ENCODE data around the gene INTS3. TPM values are rescaled to one million over a fixed set of nuclear protein-coding genes. Genes with fewer than 3 reads are reported as not detected.

The INTS3 gene
- total and polyA plus RNA-seq, 9 of the 15 experiments (the other 6 are each of a cell fraction or from before 2014, with no cell fraction given): 6.3 to 24.1 (median 14.3) TPM

DNA sequence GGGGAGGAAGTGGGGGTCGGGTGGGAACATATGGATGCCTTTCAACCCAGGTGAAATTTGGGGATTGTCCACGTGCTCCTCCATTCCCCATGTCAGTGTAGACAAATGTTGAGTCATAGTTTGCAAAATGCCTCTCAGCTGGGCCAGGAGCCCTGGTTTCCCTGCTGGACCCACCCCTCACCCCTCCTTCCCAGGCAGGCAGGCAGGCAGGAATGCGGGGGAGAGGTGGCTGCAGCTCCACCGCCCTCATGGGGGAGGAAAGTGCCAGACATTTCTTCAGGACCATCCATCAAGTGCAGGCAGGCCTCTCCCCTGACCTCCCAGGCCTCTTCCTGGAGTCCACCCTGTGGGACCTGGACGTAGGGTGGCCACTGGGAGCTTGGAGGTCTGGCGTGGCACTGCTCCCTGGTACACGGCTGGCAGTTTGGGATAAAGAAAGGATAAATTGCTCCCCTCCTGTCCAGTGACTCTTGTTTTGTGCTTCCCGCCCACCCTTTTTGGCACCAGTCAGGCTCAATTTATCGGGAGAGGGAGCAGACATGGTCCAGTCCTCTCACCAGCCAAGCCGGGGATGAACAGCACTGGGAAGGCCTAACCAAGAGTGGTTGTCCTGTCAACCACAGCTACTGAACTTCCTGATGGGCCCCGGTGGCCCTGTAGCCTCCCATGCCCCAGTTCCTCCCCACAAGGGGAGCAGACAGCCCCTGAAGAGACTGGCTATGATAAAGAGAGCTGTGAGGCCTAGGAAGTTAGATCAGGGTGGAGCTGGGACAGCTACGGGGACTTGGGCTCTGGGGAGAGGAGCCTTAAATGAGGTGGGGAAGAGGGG is 30.4 kb upstream of the INTS3 start (continued):
- TF ChIP-seq, protein P1, sequence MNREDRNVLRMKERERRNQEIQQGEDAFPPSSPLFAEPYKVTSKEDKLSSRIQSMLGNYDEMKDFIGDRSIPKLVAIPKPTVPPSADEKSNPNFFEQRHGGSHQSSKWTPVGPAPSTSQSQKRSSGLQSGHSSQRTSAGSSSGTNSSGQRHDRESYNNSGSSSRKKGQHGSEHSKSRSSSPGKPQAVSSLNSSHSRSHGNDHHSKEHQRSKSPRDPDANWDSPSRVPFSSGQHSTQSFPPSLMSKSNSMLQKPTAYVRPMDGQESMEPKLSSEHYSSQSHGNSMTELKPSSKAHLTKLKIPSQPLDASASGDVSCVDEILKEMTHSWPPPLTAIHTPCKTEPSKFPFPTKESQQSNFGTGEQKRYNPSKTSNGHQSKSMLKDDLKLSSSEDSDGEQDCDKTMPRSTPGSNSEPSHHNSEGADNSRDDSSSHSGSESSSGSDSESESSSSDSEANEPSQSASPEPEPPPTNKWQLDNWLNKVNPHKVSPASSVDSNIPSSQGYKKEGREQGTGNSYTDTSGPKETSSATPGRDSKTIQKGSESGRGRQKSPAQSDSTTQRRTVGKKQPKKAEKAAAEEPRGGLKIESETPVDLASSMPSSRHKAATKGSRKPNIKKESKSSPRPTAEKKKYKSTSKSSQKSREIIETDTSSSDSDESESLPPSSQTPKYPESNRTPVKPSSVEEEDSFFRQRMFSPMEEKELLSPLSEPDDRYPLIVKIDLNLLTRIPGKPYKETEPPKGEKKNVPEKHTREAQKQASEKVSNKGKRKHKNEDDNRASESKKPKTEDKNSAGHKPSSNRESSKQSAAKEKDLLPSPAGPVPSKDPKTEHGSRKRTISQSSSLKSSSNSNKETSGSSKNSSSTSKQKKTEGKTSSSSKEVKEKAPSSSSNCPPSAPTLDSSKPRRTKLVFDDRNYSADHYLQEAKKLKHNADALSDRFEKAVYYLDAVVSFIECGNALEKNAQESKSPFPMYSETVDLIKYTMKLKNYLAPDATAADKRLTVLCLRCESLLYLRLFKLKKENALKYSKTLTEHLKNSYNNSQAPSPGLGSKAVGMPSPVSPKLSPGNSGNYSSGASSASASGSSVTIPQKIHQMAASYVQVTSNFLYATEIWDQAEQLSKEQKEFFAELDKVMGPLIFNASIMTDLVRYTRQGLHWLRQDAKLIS (CRISPR knock-in tag; IDR thresholded peaks at IDR 0.05): no peak
- TF ChIP-seq ETV6 (IDR thresholded peaks at IDR 0.05; ENCODE audit: borderline replicate concordance in 1 of 2, low read depth in 2 of 2, low read length in 1 of 2) (no peak), ETV6 (CRISPR knock-in tag; IDR thresholded peaks at IDR 0.05; ENCODE audit: borderline replicate concordance) (no peak), JUND (IDR thresholded peaks at IDR 0.05; ENCODE audit: borderline replicate concordance, low read depth, low read length) (peak; percentile 83), JUND (tag; IDR thresholded peaks at IDR 0.05; ENCODE audit: borderline replicate concordance, low read depth, low read length) (peak; percentile 82; the same call in 1 of the 3 replicates), KAT7 (CRISPR knock-in tag; IDR thresholded peaks at IDR 0.05; ENCODE audit: borderline replicate concordance) (no peak), FOXA1 (IDR thresholded peaks at IDR 0.05; ENCODE audit: borderline replicate concordance) (no peak), ZNF77 (CRISPR knock-in tag; IDR thresholded peaks at IDR 0.05) (no peak), BHLHE40 (IDR thresholded peaks at IDR 0.05; ENCODE audit: low read length) (peak; percentile 59), ZNF212 (CRISPR knock-in tag; IDR thresholded peaks at IDR 0.05) (no peak), RHOXF2B (CRISPR knock-in tag; conservative IDR thresholded peaks at IDR 0.05) (no peak), STAT5A (IDR thresholded peaks at IDR 0.05; ENCODE audit: borderline replicate concordance, low read length) (no peak), ZKSCAN3 (CRISPR knock-in tag; IDR thresholded peaks at IDR 0.05) (no peak), EWSR1 (IDR thresholded peaks at IDR 0.05; ENCODE audit: borderline replicate concordance, low read depth, partially characterized antibody) (no peak), KAT8 (IDR thresholded peaks at IDR 0.05; ENCODE audit: low read depth) (no peak), POLR2A (conservative IDR thresholded peaks at IDR 0.05) (peak; percentile 53; the same call in 1 of the 2 replicates)
- TF ChIP-seq, protein P2, sequence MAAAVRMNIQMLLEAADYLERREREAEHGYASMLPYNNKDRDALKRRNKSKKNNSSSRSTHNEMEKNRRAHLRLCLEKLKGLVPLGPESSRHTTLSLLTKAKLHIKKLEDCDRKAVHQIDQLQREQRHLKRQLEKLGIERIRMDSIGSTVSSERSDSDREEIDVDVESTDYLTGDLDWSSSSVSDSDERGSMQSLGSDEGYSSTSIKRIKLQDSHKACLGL (CRISPR knock-in tag; IDR thresholded peaks at IDR 0.05; ENCODE audit: borderline replicate concordance, poor library complexity, severe bottlenecking): no peak
- TF ChIP-seq, protein P3, sequence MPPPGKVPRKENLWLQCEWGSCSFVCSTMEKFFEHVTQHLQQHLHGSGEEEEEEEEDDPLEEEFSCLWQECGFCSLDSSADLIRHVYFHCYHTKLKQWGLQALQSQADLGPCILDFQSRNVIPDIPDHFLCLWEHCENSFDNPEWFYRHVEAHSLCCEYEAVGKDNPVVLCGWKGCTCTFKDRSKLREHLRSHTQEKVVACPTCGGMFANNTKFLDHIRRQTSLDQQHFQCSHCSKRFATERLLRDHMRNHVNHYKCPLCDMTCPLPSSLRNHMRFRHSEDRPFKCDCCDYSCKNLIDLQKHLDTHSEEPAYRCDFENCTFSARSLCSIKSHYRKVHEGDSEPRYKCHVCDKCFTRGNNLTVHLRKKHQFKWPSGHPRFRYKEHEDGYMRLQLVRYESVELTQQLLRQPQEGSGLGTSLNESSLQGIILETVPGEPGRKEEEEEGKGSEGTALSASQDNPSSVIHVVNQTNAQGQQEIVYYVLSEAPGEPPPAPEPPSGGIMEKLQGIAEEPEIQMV (tag; conservative IDR thresholded peaks at IDR 0.05; ENCODE audit: low read depth): no peak; the same call in 1 of the 2 replicates
- TF ChIP-seq, protein P4, sequence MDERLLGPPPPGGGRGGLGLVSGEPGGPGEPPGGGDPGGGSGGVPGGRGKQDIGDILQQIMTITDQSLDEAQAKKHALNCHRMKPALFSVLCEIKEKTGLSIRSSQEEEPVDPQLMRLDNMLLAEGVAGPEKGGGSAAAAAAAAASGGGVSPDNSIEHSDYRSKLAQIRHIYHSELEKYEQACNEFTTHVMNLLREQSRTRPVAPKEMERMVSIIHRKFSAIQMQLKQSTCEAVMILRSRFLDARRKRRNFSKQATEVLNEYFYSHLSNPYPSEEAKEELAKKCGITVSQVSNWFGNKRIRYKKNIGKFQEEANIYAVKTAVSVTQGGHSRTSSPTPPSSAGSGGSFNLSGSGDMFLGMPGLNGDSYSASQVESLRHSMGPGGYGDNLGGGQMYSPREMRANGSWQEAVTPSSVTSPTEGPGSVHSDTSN (CRISPR knock-in tag; IDR thresholded peaks at IDR 0.05; ENCODE audit: low read depth): no peak
- TF ChIP-seq, protein P4 (tag; conservative IDR thresholded peaks at IDR 0.05; ENCODE audit: low read depth): peak; percentile 91

Data from K562 (cell line).